CD4-positive, alpha-beta T cell (primary cell): Measurements from ENCODE around the gene CTF1. TPM values are rescaled to one million over a fixed set of nuclear protein-coding genes. Genes with fewer than 3 reads are reported as not detected.

Experiments used
- ATAC-seq: fragments of 200-7000 bp; cut with Tn5 transposase; one replicate; pipeline ENCODE4 v1.10.0; 2022; ENCODE audit warnings: mild to moderate bottlenecking; ENCODE audit not compliant: poor library complexity
- CTCF ChIA-PET: fragments of 350-600 bp; sonication (Branson Sonifier 250); formaldehyde crosslinking; loops from one replicate; lab custom pipeline; 2021; ENCODE audit warnings: antibody characterized with exemption, inconsistent platforms; lab: Charles Lee
- POLR2A ChIA-PET: fragments of 350-600 bp; sonication (Branson Sonifier 250); formaldehyde crosslinking; loops from one replicate; lab custom pipeline; 2021; ENCODE audit warnings: antibody characterized with exemption, inconsistent platforms; lab: Charles Lee
- DNase-seq, 14 experiments: peaks; one replicate each; pipeline ENCODE4 v3.0.0-alpha.2; 2013 to 2020; ENCODE audit warnings: mixed read lengths in 2 of 14
- H3K27ac ChIP-seq, 2 donors: one replicate each; pipeline versions ENCODE4 v1.5.1 to v1.7.0; 2013; ENCODE audit warnings: low read length in 2 of 2, low read depth in 1 of 2, mild to moderate bottlenecking in 1 of 2
- H3K27me3 ChIP-seq, 2 experiments: 1 replicate in 1 of 2; 2 replicates in 1 of 2; pipeline versions ENCODE4 v1.6.1 to v1.7.0; 2013; ENCODE audit warnings: low read length in 2 of 2, control low read depth in 1 of 2, mild to moderate bottlenecking in 1 of 2, moderate library complexity in 1 of 2; ENCODE audit not compliant: insufficient read depth in 2 of 2, control insufficient read depth in 1 of 2
- H3K36me3 ChIP-seq: one replicate; pipeline ENCODE4 v1.6.1; 2013; ENCODE audit warnings: low read length, control low read depth; ENCODE audit not compliant: insufficient read depth
- H3K4me1 ChIP-seq: one replicate; pipeline ENCODE4 v1.6.1; 2013; ENCODE audit warnings: low read length, control low read depth; ENCODE audit not compliant: insufficient read depth
- H3K4me3 ChIP-seq: one replicate; pipeline ENCODE4 v1.5.1; 2013; ENCODE audit warnings: mild to moderate bottlenecking, low read length, moderate library complexity
- H3K9me3 ChIP-seq, 2 experiments: 1 replicate in 1 of 2; 2 replicates in 1 of 2; pipeline versions ENCODE4 v1.6.1 to v1.7.0; 2013; ENCODE audit warnings: low read length in 2 of 2, mild to moderate bottlenecking in 2 of 2, control low read depth in 1 of 2, moderate library complexity in 1 of 2; ENCODE audit not compliant: control insufficient read depth in 1 of 2, insufficient read depth in 1 of 2
- H3K27ac Mint-ChIP-seq: one replicate; pipeline ENCODE4 v1.8.0; 2020; ENCODE audit warnings: mixed read lengths
- H3K27me3 Mint-ChIP-seq: one replicate; pipeline ENCODE4 v1.8.0; 2021; ENCODE audit warnings: mixed read lengths
- H3K36me3 Mint-ChIP-seq: one replicate; pipeline ENCODE4 v1.8.0; 2021; ENCODE audit warnings: low read depth, mixed read lengths
- H3K4me1 Mint-ChIP-seq: one replicate; pipeline ENCODE4 v1.8.0; 2021; ENCODE audit warnings: low read depth, mixed read lengths
- H3K4me3 Mint-ChIP-seq: one replicate; pipeline ENCODE4 v1.8.0; 2020; ENCODE audit warnings: mild to moderate bottlenecking, mixed read lengths
- H3K9me3 Mint-ChIP-seq: one replicate; pipeline ENCODE4 v1.8.0; 2020; ENCODE audit warnings: mixed read lengths
- CTCF ChIP-seq: fragments of 200-600 bp; IDR thresholded peaks from one replicate; pipeline ENCODE4 v1.8.0; 2022; ENCODE audit warnings: antibody characterized with exemption, mild to moderate bottlenecking
- intact Hi-C, 2 experiments: fragments of 100-400 bp; cut with DNase I in 1 of 2; cut with micrococcal nuclease in 1 of 2; formaldehyde crosslinking; loops; one replicate each; pipeline versions ENCODE4 v1.15.1 to v1.9.0; 2023 to 2025; cut with DNase I, micrococcal nuclease
- total RNA-seq, 174 experiments: library from RNA in 2 of 174; stranded (reverse) in 2 of 174; gene quantifications; one replicate each; pipeline ENCODE4 v1.2.3 and lab custom pipeline; 2021 to 2026

CTF1 gene
- total RNA-seq, 2 experiments from 2014 or later, result 0.20 TPM; not detected in 1

- H3K36me3 ChIP-seq, result peaks cover 51% of the 10 kb centered on the region
- H3K4me1 ChIP-seq, result peaks cover 18% of the 10 kb centered on the region
- H3K27me3 Mint-ChIP-seq, result no peaks in the 10 kb centered on the region
- no peak for ATAC-seq
- intact Hi-C loops, result no loop called here
- ChIA-PET CTCF (no interaction called here), POLR2A (interaction anchor here (1.9 kb wide), 1 partner anchor 17 kb away, joined by 5 read pairs; no protein-coding TSS in a partner anchor)
- peaks cover 61% of the 10 kb centered on the region for H3K36me3 Mint-ChIP-seq
- H3K4me3 Mint-ChIP-seq, result no peak overlapping the region
- no peaks in the 10 kb centered on the region for H3K9me3 ChIP-seq
- no peak for DNase-seq
- no peaks in the 10 kb centered on the region for H3K27me3 ChIP-seq
- no peak for TF ChIP-seq CTCF
- no peak overlapping the region for H3K27ac Mint-ChIP-seq
- peaks cover 15% of the 10 kb centered on the region for H3K4me1 Mint-ChIP-seq
- H3K4me3 ChIP-seq, result no peak overlapping the region
- H3K27ac ChIP-seq, result no peak overlapping the region
- no peaks in the 10 kb centered on the region for H3K9me3 Mint-ChIP-seq
Observed at GRCh38 chr16:30884760-30885159, 11.7 kb upstream of the CTF1 start.

DNA sequence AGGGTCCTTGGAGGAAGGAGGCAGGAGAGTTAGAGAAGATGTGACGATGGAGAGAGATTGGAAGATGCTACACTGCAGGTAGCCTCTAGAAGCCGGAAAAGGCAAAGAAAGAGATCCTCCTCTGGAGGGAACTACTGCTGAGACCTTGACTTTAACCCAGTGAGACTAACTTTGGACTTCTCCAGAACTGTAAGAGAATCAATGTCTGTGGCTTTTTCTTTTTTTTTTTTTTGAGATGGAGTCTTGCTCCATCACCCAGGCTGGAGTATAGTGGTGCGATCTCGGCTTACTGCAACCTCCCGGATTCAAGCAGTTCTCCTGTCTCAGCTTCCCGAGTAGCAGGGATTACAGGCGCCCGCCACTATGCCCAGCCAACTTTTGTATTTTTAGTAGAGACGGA lies 11.2 kb upstream of the CTF1 start:
- no peak for TF ChIP-seq CTCF
- H3K27me3 Mint-ChIP-seq, result no peaks in the 10 kb centered on the region
- POLR2A ChIA-PET, result interaction anchor here (1.2 to 1.9 kb wide), 2 partner anchors 9 to 17 kb away, joined by 3 to 5 read pairs; no protein-coding TSS in a partner anchor
- Histone ChIP-seq H3K36me3 (peaks cover 50% of the 10 kb centered on the region), H3K4me3 (no peak overlapping the region), H3K9me3 (no peaks in the 10 kb centered on the region), H3K4me1 (peaks cover 18% of the 10 kb centered on the region), H3K27ac (no peak overlapping the region), H3K27me3 (no peaks in the 10 kb centered on the region)
- peaks cover 64% of the 10 kb centered on the region for H3K36me3 Mint-ChIP-seq
- H3K27ac Mint-ChIP-seq, result no peak overlapping the region
- CTCF ChIA-PET, result no interaction called here
- peaks cover 15% of the 10 kb centered on the region for H3K4me1 Mint-ChIP-seq
- no peak for ATAC-seq
- DNase-seq, result no peak
- H3K9me3 Mint-ChIP-seq, result no peaks in the 10 kb centered on the region
- no peak overlapping the region for H3K4me3 Mint-ChIP-seq
- intact Hi-C loops, result no loop called here

DNA sequence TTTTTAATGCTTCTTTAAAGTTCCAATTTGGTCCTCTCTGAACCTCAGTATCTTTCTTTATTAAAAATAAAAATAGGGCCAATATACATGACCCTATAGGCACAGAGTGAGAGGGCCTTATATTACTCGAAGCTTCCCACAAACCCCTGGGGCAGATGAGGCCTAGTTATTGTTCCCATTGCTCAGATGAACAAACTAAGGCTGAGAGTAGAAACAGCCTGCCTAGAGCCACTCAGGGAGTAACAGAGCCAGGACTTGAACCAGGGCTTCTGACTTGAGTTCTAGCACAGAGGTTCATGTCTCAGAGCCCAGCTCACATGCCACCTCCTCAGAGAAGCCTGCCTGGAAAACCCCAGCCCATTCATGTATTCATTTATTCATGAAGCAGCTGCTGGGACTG lies 10.3 kb upstream of the CTF1 start:
- Histone ChIP-seq H3K4me1 (peaks cover 18% of the 10 kb centered on the region), H3K4me3 (no peak overlapping the region), H3K27me3 (no peaks in the 10 kb centered on the region), H3K27ac (no peak overlapping the region), H3K9me3 (no peaks in the 10 kb centered on the region), H3K36me3 (peaks cover 48% of the 10 kb centered on the region)
- peaks cover 15% of the 10 kb centered on the region for H3K4me1 Mint-ChIP-seq
- H3K27me3 Mint-ChIP-seq, result no peaks in the 10 kb centered on the region
- no peak overlapping the region for H3K4me3 Mint-ChIP-seq
- no peak for DNase-seq
- H3K9me3 Mint-ChIP-seq, result no peaks in the 10 kb centered on the region
- peaks cover 60% of the 10 kb centered on the region for H3K36me3 Mint-ChIP-seq
- ChIA-PET POLR2A (interaction anchor here (1.2 to 1.9 kb wide), 2 partner anchors 10 to 16 kb away, joined by 3 to 5 read pairs; no protein-coding TSS in a partner anchor), CTCF (no interaction called here)
- ATAC-seq, result no peak
- H3K27ac Mint-ChIP-seq, result no peak overlapping the region
- intact Hi-C loops, result no loop called here
- no peak for TF ChIP-seq CTCF
